Measurements from ENCODE around the gene KCTD17.
"Not testable (repeated sequence)": the region's sequence is repeated elsewhere in the genome, so short reads cannot be mapped to it uniquely, and the experiment has no call there.

Gene KCTD17

DNA sequence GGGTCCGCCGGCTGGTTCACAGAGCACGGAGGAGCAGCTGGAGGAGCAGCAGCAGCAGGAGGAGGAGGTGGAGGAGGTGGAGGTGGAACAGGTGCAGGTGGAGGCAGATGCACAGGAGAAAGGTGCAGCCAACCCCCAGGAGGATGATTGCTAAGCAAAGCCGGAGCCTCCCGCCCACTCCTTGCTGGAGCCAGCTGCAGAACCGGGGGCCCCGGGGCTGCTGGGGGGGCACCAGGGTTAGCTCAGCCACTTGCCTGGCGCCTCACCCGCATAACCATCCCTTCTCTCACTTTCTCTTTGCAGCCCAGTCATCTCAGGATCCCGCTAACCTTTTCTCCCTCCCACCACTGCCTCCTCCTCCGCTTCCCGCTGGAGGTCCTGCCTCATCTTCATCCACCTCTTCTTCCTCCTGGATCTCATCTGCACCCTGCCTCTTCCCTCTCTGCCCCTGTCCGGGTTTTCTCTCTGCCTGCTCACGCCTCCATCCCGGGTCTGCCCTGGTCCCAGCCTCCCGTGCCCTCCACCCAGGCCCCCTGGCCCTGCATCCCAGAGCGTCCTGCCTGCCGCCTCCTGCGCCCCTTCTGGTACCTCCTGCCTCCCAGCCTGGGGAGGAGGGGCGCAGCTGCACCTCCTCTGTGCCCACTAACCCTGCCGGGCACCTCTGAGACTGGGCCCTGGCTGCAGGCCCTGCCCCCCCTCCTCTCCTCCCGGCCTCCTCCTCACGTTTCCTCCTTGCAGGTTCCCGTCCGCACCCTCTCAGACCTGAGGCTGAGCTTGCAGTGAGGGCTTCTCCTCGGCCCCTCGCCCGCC, 9.5 kb downstream of the KCTD17 start:
- peak; percentile 34 for DNase-seq (ENCODE audit: low read depth)

DNA sequence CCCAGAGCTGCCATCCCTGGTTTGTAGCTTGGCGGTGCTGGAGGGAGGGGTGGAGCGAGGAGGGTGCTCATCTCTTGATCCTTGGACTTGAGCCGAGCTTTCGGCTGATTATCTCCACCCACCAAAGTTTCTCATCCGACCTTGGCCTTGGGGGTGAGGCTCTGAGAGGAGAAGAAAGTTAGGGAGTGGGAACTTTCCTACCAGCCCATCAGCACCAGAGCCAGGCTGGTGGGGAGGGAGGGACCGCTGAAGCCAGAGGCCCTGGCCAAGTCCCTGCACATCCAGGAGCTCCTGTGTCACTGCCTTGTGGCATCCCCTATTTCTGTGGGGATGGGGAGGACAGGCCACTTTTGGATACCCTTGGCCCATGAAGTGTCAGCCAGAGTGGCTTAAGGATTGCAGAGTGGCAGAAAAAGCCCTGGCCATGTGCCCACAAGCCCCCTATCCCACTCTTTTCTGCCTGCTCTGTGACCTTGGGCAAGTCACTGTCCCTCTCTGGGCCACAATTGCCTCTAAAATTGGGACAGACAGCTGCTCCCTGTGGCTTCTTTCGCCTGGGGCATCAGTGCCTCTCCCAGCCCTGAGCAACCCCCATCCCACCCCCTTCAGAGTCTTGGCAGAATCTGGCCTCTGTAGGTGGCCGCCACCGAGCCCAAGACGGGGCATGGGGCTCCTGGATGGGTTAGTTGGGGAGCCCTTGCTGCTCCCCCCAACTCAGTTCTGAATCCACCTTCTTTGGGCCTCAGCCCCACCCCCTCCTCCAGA, 10.3 kb downstream of the KCTD17 start:
- DNase-seq (ENCODE audit: low read depth): no peak

DNA sequence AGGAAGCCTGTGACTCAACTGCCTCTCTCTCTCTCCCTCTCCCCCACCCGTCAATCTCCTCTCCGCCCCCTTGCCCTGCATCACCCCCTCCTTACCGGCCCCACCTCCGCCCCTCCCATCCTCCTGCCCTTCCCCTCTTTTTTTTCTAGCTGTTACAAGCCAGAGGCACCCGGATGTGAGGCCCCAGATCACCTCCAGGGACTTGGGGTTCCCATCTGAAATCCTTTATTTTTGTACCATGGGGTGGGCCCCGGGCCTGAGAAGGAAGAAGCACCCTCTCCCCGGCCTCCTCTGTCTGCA, 10.8 kb downstream of the KCTD17 start:
- DNase-seq (ENCODE audit: low read depth): no peak

DNA sequence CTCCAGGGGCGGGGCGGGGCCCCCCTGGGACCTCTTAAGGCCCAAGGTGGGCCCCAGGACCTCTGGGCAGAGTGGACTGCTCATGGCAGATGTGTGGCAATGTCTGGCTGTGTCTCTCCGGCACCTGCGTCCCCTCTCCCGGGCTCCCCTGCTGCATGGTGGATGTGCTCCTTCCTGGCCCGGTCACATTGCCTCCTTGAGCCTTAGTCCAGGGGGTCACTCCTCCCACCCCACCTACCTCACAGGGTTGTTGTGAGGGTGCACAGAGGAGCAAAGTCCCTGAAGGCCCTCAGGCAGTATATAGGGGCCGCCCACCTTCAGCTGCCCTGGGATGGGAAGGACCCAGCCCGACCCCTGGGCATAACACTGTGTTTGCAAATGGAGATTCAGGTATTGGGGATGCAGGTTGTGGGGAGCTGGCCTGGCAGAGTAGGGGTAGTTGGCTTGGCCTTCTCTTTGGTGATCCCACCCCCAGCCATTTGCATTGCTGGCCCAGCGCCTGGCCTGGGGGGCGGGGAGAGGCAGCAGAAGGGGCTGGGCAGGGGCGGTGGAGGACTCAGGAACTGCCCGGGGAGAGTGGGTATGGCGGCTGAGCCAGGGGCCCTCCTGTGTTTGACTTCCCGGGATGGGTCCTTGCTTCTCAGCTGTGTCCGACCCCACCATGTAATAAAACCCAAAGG, 11.3 kb downstream of the KCTD17 start:
- DNase-seq (ENCODE audit: low read depth): no peak

DNA sequence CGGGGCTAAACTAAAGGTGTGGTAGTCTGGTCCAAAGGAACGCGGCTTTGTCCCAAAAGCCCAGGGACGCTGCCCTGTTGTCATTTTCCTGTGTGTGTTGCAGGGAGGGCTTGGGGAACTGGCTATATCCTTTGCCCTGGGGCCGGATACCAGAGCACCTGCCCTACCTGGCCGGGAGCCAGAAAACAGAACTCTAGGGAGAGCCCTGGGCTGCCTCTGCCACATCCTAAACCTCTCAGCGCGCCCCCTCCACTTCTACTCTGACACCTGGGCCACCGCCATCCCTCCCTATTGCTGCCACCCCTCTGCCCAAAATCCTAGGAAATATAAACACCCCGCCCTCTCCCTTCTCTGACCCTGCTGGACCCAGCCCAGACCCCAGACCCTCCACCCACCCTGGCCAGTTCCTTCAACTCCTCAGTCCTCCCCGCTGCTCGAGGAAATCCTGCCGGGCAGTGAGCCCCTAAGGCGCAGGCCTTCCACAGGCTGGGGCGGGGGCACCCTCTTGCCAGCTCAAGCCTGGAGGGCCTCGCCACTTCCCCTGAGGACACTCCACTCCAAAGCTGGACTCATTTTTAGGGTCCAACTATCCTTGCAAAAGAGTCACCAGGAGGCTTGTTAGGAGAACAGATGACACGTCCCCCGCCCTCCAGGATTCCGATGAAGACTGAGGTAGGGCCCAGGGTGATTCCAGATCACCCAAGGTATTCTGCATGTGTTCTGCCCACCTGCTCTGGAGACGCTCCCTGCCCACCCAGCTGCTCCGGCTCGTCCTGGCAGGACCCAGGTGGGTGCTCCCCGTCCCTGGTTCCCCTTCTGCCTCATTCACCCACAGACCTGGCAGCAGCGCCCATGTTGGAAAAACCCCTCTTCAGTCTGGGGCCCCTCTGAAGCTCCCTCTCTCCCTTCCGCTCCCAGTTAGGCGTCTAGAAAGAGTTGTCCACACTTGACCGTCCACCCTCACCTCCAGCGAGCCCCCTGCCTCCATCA, 12.2 kb downstream of the KCTD17 start:
- no peak for DNase-seq (ENCODE audit: low read depth)

DNA sequence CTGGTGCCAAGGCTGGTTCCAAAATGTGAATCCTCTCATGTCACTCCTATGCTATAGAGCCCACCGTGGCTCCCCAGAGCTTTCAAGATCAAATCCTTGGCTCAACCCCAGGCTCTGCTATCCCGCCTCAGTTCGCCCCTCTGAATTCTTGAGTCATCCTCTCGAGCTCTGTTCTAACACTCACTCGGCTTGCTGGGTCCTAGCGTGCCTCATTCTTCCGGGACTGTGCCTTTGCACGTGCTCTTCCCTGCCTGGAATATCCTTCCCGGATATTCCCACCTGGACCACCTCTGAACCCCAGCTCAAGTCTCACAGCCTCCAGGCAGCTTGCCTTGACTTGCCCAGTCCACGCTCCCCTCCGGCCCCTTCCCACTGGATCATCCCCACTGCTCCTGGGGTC, 13.0 kb downstream of the KCTD17 start:
- DNase-seq (ENCODE audit: low read depth): no peak

DNA sequence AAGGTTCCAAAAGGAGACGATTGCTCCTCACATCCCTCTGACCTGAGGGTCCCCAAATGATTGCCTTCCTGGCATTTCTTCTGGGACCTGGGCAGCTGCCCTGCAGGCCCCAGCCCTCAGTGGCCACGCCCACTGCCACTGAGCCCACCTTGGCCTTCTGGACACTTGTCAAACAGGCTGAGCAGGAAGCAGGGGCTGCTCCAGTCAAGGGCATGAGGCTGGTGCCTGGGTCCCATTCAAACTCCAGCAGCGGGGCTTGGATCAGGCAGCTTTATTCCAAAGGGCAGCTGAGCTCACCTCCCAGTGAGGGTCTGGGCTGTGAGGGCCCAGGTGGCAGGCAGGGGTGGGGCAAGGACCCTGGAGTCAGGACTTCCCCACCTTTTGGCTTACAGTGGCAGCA, 13.6 kb downstream of the KCTD17 start:
- no peak for DNase-seq (ENCODE audit: low read depth)

DNA sequence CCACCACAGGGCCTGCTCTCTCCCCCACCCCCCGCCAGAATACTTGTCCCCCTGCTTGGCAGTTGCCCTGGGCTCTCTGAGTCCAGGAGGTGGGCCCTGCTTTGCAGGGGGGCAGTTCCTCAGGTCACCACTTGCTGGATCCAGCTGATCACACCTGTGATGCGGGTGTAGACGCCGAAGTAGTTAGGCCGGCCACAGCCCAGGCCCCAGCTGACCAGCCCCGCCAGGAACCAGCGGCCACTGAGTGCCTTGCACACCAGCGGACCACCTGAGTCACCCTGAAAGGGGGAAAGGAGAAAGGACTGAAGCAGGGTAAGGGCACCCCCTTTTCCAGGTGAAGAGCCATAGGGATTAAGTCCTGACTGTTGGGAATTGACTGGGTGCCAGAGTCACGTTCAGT, 14.4 kb downstream of the KCTD17 start:
- no peak for DNase-seq (ENCODE audit: low read depth)

DNA sequence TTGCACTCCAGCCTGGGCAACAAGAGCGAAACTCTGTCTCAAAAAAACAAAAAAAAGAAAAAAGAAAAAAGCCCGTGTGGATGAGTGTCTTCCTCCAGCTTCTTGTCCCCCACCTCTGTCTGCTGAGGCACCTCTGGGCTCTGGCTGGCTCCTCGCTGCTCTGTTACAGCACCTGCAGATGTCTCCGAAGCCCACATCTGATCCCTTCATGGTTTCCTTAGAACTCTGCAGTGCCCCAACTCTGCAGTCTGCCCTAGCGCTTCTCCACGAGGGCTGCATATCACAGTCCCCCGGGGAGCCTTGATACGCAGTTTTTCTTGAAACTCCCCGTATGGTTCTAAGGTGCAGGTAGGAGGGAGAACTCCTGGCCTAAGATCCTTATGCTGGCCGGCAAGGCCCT, 15.9 kb downstream of the KCTD17 start:
- no peak for DNase-seq (ENCODE audit: low read depth)

DNA sequence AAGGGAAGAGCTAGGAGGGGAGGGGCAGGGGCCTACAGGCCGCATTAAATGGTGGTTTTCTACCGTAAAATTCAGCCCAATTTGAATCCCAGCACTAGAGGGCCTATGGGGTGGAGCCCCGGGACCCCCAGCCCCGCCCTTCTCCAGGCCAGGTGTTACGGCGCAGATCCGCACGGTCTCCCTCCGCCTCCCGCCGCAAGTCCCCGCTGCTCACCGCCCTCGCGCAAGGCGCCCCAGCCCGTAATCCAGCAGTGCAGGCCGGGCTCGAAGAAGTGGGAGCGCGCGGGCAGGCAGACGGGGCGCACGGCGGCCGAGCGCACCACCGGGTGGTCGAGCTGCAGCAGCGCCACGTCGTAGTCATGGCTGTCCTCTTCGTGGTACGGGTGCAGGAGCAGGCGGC, 17.3 kb downstream of the KCTD17 start:
- DNase-seq (ENCODE audit: low read depth): no peak

DNA sequence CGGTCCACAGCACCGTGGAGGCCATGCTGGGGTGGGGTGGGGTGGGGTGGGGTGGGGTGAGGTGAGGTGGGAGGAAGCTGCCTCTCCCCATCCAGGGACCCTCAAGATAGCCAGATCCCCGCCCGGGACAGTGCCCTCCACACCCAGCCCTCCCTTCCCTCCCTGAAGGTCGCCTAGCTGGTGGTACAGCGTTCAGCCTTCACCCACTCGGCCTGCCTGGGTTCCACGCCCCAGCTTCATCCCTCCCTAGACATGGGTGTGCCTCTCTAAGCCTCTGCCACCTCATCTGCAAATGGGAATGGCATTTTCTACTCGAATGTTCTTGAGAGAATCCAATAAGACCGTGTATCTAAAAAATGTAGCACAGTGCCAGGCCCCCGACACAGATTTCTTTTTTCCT, 17.8 kb downstream of the KCTD17 start:
- no peak for DNase-seq (ENCODE audit: low read depth)

DNA sequence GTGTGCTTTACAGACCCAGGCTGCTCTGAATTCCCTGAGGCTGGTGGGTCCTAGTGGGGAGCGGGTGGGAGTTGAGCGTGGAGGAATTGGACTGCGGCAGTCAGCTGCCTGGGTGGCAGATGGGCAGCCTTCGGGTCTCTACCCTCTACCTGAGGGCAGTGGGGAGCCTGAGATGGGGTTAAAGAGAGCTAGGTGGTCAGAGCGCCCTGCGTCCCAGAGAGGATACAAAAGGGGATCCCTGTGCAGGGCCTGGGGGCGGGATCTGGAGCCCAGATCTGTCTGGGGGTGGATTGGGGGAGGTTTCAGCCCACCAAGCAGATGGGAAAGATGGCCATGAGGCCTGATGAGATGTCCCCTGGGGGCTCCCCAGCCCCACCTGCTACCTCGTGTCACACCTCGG, 18.2 kb downstream of the KCTD17 start:
- no peak for DNase-seq (ENCODE audit: low read depth)

DNA sequence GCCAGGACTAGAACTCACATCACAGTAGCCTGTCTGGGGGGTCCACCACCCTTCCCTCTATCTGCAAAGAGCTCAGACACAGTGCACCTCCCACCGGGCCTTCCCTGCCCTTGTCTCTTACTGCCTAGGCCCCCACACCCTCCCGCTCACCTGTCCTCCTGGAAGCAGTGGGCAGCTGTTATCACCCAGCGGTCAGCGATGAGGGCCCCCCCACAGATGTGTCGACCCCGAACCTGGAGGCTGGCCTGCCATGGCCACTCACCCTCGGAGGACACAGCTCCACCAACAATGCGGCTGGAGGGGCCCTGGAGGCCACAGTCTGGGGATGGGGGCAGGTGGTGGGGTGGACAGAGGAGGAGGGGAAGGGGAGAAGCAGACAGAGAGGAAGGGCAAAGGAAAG, 18.8 kb downstream of the KCTD17 start:
- no peak for DNase-seq (ENCODE audit: low read depth)

DNA sequence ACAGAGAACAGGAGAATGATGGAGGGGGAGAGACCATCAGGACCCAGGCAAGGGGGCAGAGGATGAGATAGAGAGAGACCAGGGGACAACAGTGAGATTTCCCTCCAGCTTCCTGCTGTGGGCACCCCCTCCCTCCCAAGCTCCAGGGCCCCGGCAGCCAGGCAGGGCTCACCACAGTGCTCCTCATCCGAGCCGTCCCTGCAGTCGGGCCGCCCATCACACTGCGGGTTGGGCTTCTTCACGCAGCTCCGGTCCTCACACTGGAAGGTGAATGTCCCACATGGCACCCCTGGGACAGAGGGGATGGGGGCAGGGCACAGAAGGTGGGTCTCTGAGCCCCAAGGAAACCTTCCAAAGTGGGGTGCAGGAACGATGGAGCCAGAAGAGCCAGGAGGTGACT, 19.2 kb downstream of the KCTD17 start:
- DNase-seq (ENCODE audit: low read depth): no peak

DNA sequence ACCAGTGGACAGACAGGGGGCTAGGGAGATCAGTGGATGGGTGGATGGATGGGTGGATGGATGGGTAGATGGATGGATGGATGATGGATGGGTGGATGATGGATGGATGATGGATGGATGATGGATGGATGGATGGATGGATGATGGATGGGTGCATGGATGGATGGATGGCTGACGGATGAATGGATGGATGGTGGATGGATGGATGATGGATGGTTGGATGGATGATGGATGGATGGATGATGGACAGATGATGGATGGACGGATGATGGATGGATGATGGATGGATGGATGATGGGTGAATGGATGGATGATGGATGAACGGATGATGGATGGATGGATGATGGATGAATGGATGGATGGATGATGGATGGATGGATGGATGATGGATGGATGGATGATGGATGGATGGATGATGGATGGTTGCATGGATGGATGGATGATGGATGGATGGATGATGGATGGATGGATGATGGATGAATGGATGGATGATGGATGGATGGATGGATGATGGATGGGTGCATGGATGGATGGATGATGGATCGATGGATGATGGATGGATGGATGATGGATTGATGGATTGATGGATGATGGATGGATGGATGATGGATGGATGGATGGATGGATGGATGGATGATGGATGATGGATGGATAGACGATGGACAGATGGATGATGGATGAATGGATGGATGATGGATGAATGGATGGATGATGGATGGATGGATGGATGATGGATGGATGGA, 20.5 kb downstream of the KCTD17 start:
- not testable (repeated sequence) for DNase-seq (ENCODE audit: low read depth)

DNA sequence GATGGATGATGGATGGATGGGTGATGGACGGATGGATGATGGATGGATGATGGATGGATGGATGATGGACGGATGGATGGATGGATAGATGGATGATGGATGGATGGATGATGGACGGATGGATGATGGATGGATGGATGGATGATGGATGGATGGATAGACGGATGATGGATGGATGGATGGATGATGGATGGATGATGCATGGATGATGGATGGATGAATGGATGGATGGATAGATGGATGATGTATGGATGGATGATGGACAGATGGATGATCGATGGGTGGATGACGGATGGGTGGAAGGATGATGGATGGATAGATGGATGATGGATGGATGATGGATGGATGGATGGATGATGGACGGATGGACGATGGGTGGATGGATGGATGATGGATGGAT, 21.1 kb downstream of the KCTD17 start:
- no peak for DNase-seq (ENCODE audit: low read depth)

DNA sequence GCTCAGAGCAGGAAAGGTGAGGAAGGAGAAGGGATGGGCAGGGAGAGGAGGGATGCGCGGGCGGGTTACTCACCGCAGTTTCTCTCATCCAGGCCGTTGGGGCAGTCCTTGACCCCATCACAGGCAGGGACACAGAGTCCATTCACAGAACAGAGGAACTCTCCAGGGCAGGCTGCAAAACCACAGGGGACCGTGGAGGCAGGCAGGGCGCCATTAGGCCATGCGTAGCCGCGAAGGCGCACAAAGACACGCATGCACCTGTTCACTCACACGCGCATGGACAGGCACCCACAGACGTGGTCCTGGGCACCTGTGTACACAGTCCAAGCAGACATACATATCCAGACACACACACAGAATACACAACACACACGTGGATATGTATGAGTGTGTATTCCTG, 23.0 kb downstream of the KCTD17 start:
- no peak for DNase-seq (ENCODE audit: low read depth)

DNA sequence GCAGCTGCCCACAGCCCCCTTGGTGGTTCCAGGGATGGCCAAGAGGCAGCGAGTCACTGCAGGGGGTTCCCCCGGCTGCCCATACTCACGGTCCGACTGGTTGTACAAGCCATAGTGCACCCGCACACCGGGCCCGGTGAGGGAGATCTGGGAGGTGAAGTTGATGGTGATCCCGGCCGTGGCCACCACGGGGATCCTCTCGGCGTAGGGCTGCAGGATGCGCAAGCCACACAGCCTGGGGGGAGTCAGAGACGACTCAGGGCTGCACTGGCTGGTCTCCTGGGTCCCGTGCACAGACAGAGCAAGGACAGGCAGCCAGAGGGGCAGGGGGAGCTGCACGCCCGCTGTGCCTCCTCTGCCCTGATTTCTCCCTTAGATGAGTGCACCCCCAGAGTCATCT, 23.5 kb downstream of the KCTD17 start:
- DNase-seq (ENCODE audit: low read depth): no peak

DNA sequence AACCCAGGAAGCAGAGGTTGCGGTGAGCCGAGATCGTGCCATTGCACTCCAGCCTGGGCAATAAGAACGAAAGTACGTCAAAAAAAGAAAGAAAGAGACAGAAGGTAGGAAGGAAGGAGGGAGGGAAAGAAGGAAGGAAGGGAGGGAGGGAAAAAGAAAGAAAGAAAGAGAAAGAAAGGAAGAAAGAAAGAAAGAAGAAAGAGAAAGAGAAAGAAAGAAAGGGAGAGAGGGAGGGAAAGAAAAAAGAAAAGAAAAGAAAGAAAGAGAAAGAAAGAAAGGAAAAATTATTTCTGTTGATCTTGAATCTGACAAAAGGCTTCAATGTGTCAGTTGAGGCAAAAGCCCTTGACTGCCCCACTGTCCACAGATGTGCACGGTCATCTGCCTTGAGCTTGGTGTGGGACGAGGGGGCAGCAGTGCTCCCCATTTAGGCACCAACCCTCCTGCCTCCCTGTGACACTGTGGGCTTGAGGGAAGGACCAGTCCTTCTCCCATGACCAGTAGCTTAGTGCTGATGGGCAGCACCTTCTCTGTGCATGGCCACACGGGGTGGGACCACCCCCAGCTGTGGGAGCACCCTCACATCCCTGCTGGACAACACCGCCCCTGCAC, 24.4 kb downstream of the KCTD17 start:
- no peak for DNase-seq (ENCODE audit: low read depth)

DNA sequence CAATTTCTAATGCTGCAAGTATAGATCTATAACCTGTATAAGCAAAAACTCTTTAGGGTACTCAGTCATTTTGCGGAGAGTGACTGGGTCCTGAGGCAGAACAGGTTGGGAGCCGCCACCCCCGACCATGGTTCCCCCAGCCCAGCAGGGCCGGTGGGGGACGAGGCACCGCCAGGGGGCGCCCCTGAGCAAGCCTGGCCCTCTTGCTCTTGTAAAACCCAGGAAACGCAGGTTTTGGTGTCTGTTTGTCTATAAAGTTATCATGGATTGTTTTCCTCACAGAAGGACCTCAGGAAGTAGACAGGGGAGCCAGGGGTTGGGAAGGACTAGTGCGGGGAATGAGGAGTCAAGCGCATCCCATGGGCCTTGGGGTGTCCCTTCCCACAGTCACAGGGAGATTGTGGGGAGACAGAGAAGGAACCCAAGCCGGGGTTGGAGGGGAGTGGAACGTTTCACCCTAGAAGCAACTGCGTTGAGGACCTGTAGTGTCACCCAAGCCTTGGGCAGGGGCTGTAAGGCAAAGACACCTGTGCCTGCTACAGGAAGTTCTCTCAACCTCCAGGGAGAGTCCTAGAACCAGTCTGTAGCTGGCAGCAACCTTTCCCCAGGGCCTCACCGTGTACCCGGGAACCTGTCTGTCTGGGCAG, 26.4 kb downstream of the KCTD17 start:
- DNase-seq (ENCODE audit: low read depth): peak; percentile 81
